ENCODE measurements around the gene TAB3. TPM values are rescaled to one million over a fixed set of nuclear protein-coding genes. Genes with fewer than 3 reads are reported as not detected.

The TAB3 gene
- total and polyA plus RNA-seq, 10 of the 15 experiments (the other 5 are each of a cell fraction or from before 2014, with no cell fraction given) = 1.7 to 22.1 (median 9.1) TPM

- H3K9me3 ChIP-seq (replicated peaks; ENCODE audit: control insufficient read depth, insufficient read depth, low read length) = no peaks in the 10 kb centered on the region
- CTCF ChIA-PET = interaction anchor here (0.7 kb wide), 1 partner anchor 289 kb away, joined by 4 read pairs; no protein-coding TSS in a partner anchor
- no peaks in the 10 kb centered on the region for H4K20me1 ChIP-seq (ENCODE audit: control insufficient read depth, insufficient read depth)
- peaks cover 0 to 3% of the 10 kb centered on the region in 2 experiments; a peak in 1 of 4 replicates for H3K36me3 ChIP-seq (ENCODE audit: control insufficient read depth in 2 of 2, insufficient read depth in 2 of 2, low read length in 1 of 2)
- no TSS peak for BruUV-seq (replicated peaks)
- no peak overlapping the region for H3K27ac ChIP-seq (ENCODE audit: control insufficient read depth, insufficient read depth)
- no peak for ATAC-seq
- TF ChIP-seq YBX1 (IDR thresholded peaks at IDR 0.05) (no peak), RFX5 (IDR thresholded peaks at IDR 0.05; ENCODE audit: low read depth, low read length) (no peak), LARP7 (IDR thresholded peaks at IDR 0.05) (no peak), TARDBP (IDR thresholded peaks at IDR 0.05; ENCODE audit: borderline replicate concordance) (no peak), ASH2L (IDR thresholded peaks at IDR 0.05; ENCODE audit: borderline replicate concordance, low read depth) (no peak), ZBTB4 (CRISPR knock-in tag; IDR thresholded peaks at IDR 0.05) (no peak)
- H3K9ac ChIP-seq (ENCODE audit: control insufficient read depth, insufficient read depth, low read length) = no peak overlapping the region
- no peak overlapping the region for H2AFZ ChIP-seq (ENCODE audit: control insufficient read depth, low read depth, low read length)
- RAD21 ChIA-PET (ENCODE audit: unreplicated experiment) = no interaction called here
- FAIRE-seq = no peak
- H3K27me3 ChIP-seq (replicated peaks in 1 of 2; ENCODE audit: control insufficient read depth in 2 of 2, insufficient read depth in 2 of 2, low read length in 1 of 2) = no peaks in the 10 kb centered on the region
- SMC1A ChIA-PET (ENCODE audit: uncharacterized antibody, unreplicated experiment) = no interaction called here
- H3K4me1 ChIP-seq (ENCODE audit: control insufficient read depth, insufficient read depth, low read length) = no peaks in the 10 kb centered on the region
- no peak overlapping the region for H3K4me2 ChIP-seq (ENCODE audit: control insufficient read depth, insufficient read depth)
- H3K79me2 ChIP-seq (ENCODE audit: control insufficient read depth, insufficient read depth, low read length) = no peaks in the 10 kb centered on the region
- POLR2A ChIA-PET = no interaction called here
- in situ Hi-C loops (cut with MboI) (no loop called here), intact Hi-C loops (cut with micrococcal nuclease; ENCODE audit: unreplicated experiment) (no loop called here)
- WGBS (ENCODE audit: insufficient coverage, insufficient replicate concordance, low lambda C conversion rate, missing lambda C conversion rate) = 40% methylated on average over 1 of the region's 1 CpG
- DNase-seq (ENCODE audit: low read depth, low spot score) = no peak
- H3K4me3 ChIP-seq = no peak overlapping the region
Observed at GRCh38 chrX:30858098-30858497, 31.0 kb downstream of the TAB3 start.

All from GM12878 (cell line).